K562 (cell line): ENCODE data around the gene NOP10. TPM values are rescaled to one million over a fixed set of nuclear protein-coding genes. Genes with fewer than 3 reads are reported as not detected.

Experiments used
- ATAC-seq: fragments of 200-7000 bp; cut with Tn5 transposase; 3 replicates; pipeline ENCODE4 v1.9.1; 2020; ENCODE audit warnings: moderate library complexity
- BruUV-seq: library from RNA; stranded (reverse); fragments of 400-500 nt; replicated peaks from 2 replicates; lab custom pipeline; 2021; lab: Mats Ljungman, UMichigan
- CTCF ChIA-PET: fragments of 300-600 bp; formaldehyde crosslinking; extraction: SDS; loops from one replicate; lab custom pipeline; 2021; ENCODE audit warnings: low intra/inter-chr PET ratio; lab: Yijun Ruan, JAX
- POLR2A ChIA-PET: fragments of 300-600, 350-650 bp; sonication (Branson Sonifier 250); formaldehyde crosslinking; extraction: SDS; loops from one replicate; lab custom pipeline; 2021; ENCODE audit warnings: antibody characterized with exemption, inconsistent platforms; lab: Yijun Ruan, JAX
- DNase-seq, 4 experiments: peaks; one replicate each; pipeline versions ENCODE4 v3.0.0 to v3.0.0-alpha.2; 2011 to 2018; ENCODE audit warnings: low spot score in 3 of 4, mixed read lengths in 3 of 4; ENCODE audit errors: extremely low read depth in 1 of 4
- FAIRE-seq: peaks from 2 replicates; lab custom pipeline; 2011; peaks lifted over from hg19 to GRCh38; lab: Jason Lieb, UNC
- H2AFZ ChIP-seq: 2 replicates; pipeline ENCODE4 v1.6.0; 2011; ENCODE audit warnings: low read depth, low read length, control low read depth, inconsistent platforms
- H3K27ac ChIP-seq: fragments of 200-600 bp; 3 replicates; pipeline ENCODE4 v1.8.0; 2011; ENCODE audit warnings: low read depth, mild to moderate bottlenecking, control low read depth, inconsistent platforms, low read length, moderate library complexity, mixed read lengths; ENCODE audit errors: extremely low read depth
- H3K27me3 ChIP-seq, 2 experiments: fragments of 300-600 bp in 1 of 2; 2 replicates in 1 of 2; 3 replicates in 1 of 2; pipeline versions ENCODE4 v1.6.0 to v1.8.0; 2011; ENCODE audit warnings: inconsistent platforms in 2 of 2, low read length in 2 of 2, mild to moderate bottlenecking in 1 of 2, mixed read lengths in 1 of 2, moderate library complexity in 1 of 2; ENCODE audit not compliant: control insufficient read depth in 2 of 2, insufficient read depth in 2 of 2
- H3K36me3 ChIP-seq: fragments of 300-600 bp; 3 replicates; pipeline ENCODE4 v1.8.0; 2011; ENCODE audit warnings: mild to moderate bottlenecking, low read length, inconsistent platforms; ENCODE audit not compliant: control insufficient read depth, insufficient read depth
- H3K4me1 ChIP-seq, 2 experiments: fragments of 200-600 bp in 1 of 2; replicated peaks in 1 of 2; 2 replicates in 1 of 2; 3 replicates in 1 of 2; pipeline versions ENCODE4 v1.5.1 to v1.8.0; 2011; ENCODE audit warnings: inconsistent platforms in 2 of 2, low read length in 2 of 2, mild to moderate bottlenecking in 1 of 2, mixed read lengths in 1 of 2, moderate library complexity in 1 of 2; ENCODE audit not compliant: control insufficient read depth in 2 of 2, insufficient read depth in 2 of 2
- H3K4me2 ChIP-seq: 2 replicates; pipeline ENCODE4 v1.6.1; 2011; ENCODE audit warnings: low read length, control low read depth, inconsistent platforms, mixed read lengths; ENCODE audit not compliant: insufficient read depth
- H3K4me3 ChIP-seq: fragments of 200-600 bp; sonication (generic), shearing (Covaris generic); 2 replicates; pipeline ENCODE4 v1.5.1; 2016; ENCODE audit warnings: control low read depth, inconsistent platforms
- H3K79me2 ChIP-seq: fragments of 200-600 bp; 3 replicates; pipeline ENCODE4 v1.8.0; 2011; ENCODE audit warnings: low read length, inconsistent platforms; ENCODE audit not compliant: control insufficient read depth, insufficient read depth
- H3K9ac ChIP-seq, 2 experiments: 2 replicates each; pipeline versions ENCODE4 v1.6.0 to v1.6.1; 2011; ENCODE audit warnings: low read depth in 2 of 2, low read length in 2 of 2, control low read depth in 1 of 2, inconsistent platforms in 1 of 2, mild to moderate bottlenecking in 1 of 2, mixed read lengths in 1 of 2; ENCODE audit not compliant: insufficient read depth in 1 of 2
- H3K9me1 ChIP-seq: one replicate; pipeline ENCODE4 v1.6.0; 2011; ENCODE audit warnings: inconsistent platforms, mild to moderate bottlenecking, low read length, moderate library complexity; ENCODE audit not compliant: control insufficient read depth, insufficient read depth
- H3K9me3 ChIP-seq: replicated peaks from 2 replicates; pipeline ENCODE4 v1.5.1; 2011; ENCODE audit warnings: low read depth, low read length, inconsistent platforms; ENCODE audit not compliant: control insufficient read depth, insufficient read depth
- H4K20me1 ChIP-seq: replicated peaks from 2 replicates; pipeline ENCODE4 v1.6.1; 2011; ENCODE audit warnings: low read length, inconsistent platforms, mixed read lengths; ENCODE audit not compliant: control insufficient read depth, insufficient read depth
- ARNT ChIP-seq, 2 experiments: fragments of 450-650 bp; IDR thresholded peaks; 2 replicates each; pipeline ENCODE4 v1.6.1; 2016; ENCODE audit warnings: mild to moderate bottlenecking in 1 of 2
- DDX20 ChIP-seq: fragments of 450-650 bp; IDR thresholded peaks from 2 replicates; pipeline ENCODE4 v1.6.1; 2016; ENCODE audit warnings: missing genetic modification characterization, low read depth, mild to moderate bottlenecking, missing compliant biosample characterization, moderate library complexity
- FOXA1 ChIP-seq: fragments of 450-650 bp; IDR thresholded peaks from 2 replicates; pipeline ENCODE4 v1.6.1; 2016; ENCODE audit warnings: mild to moderate bottlenecking, borderline replicate concordance
- IRF2 ChIP-seq: sonication (generic); formaldehyde crosslinking; IDR thresholded peaks from 2 replicates; pipeline ENCODE4 v1.8.1; 2022; ENCODE audit warnings: mild to moderate bottlenecking, missing genetic modification reagents
- MCM3 ChIP-seq: fragments of 450-650 bp; IDR thresholded peaks from 2 replicates; pipeline ENCODE4 v1.6.1; 2016
- NFE2 ChIP-seq: IDR thresholded peaks from 2 replicates; pipeline ENCODE4 v1.6.1; 2014; ENCODE audit warnings: antibody characterized with exemption, low read depth
- SAFB2 ChIP-seq: fragments of 200-400 bp; formaldehyde crosslinking; IDR thresholded peaks from 2 replicates; pipeline ENCODE4 v1.6.1; 2018; ENCODE audit warnings: borderline replicate concordance, low read length, low read depth, moderate library complexity; ENCODE audit not compliant: severe bottlenecking
- TEAD2 ChIP-seq: fragments of 450-650 bp; IDR thresholded peaks from 2 replicates; pipeline ENCODE4 v1.6.1; 2016; ENCODE audit warnings: missing genetic modification characterization, control low read depth, missing compliant biosample characterization
- U2AF2 ChIP-seq: fragments of 200-400 bp; formaldehyde crosslinking; optimal IDR thresholded peaks from 2 replicates; pipeline ENCODE3; 2017; ENCODE audit warnings: low read depth, mild to moderate bottlenecking, low read length
- ZNF253 ChIP-seq: fragments of 250-450 bp; sonication (Bioruptor Pico); conservative IDR thresholded peaks from 2 replicates; pipeline ENCODE4 v1.6.1; 2021; ENCODE audit warnings: mild to moderate bottlenecking
- ZNF444 ChIP-seq: fragments of 250-450 bp; sonication (Bioruptor Pico); IDR thresholded peaks from 2 replicates; pipeline ENCODE4 v1.4.0; 2020; ENCODE audit warnings: mild to moderate bottlenecking, moderate library complexity
- WGBS: fragments of 100-300 bp; shearing (Covaris generic); methylation state at CpG from one replicate; pipeline ENCODE4 v1.1.6; 2016; ENCODE audit warnings: low coverage, mixed read lengths; ENCODE audit not compliant: insufficient coverage; ENCODE audit errors: missing lambda C conversion rate; 5-methylcytosine and 5-hydroxymethylcytosine counted together
- in situ Hi-C: fragments of 300-500 bp; cut with MboI; formaldehyde crosslinking; loops from 4 replicates; pipeline ENCODE4 v1.15.0; 2018; ENCODE audit warnings: inconsistent platforms, mixed read lengths
- intact Hi-C: fragments of 100-400 bp; cut with micrococcal nuclease; formaldehyde crosslinking; loops from 2 replicates; pipeline ENCODE4 v1.14.2; 2022
- polyA plus RNA-seq, 8 experiments: library from polyadenylated mRNA; depleted of rRNA in 4 of 8; stranded (reverse) in 5 of 8; unstranded in 3 of 8; fragments of >200 nt; fragmentation: Nextera tagmentation in 2 of 8; fragmentation: Illumina TruSeq in 1 of 8; extraction: Ambion mirVana in 2 of 8; extraction: Trizol in 1 of 8; gene quantifications; 2 replicates each; pipeline versions ENCODE4 v1.2.1 to v1.2.3, GENCODE V29; 2011 to 2014; ENCODE audit warnings: inconsistent platforms in 1 of 8, missing spikeins in 1 of 8
- total RNA-seq, 7 experiments: library from RNA; depleted of rRNA in 6 of 7; stranded (reverse); fragments of >200 nt in 6 of 7; fragmentation: Illumina TruSeq in 2 of 7; extraction: Trizol in 2 of 7; gene quantifications; 2 replicates each; pipeline versions ENCODE4 v1.2.1 to v1.2.3, GENCODE V29; 2011 to 2021; ENCODE audit warnings: low replicate concordance in 1 of 7
- TF ChIP-seq, protein P1 (sequence below): fragments of 450-650 bp; IDR thresholded peaks from 2 replicates; pipeline ENCODE4 v1.6.1; 2016; ENCODE audit warnings: low read depth

The NOP10 gene
- total and polyA plus RNA-seq, 9 of the 15 experiments (the other 6 are each of a cell fraction or from before 2014, with no cell fraction given): 250 to 1,663 (median 449) TPM

- Histone ChIP-seq H3K79me2 (no peaks in the 10 kb centered on the region), H4K20me1 (no peaks in the 10 kb centered on the region)
These were observed 17.6 kb downstream of the NOP10 start for GRCh38 chr15:34325368-34325767.

DNA sequence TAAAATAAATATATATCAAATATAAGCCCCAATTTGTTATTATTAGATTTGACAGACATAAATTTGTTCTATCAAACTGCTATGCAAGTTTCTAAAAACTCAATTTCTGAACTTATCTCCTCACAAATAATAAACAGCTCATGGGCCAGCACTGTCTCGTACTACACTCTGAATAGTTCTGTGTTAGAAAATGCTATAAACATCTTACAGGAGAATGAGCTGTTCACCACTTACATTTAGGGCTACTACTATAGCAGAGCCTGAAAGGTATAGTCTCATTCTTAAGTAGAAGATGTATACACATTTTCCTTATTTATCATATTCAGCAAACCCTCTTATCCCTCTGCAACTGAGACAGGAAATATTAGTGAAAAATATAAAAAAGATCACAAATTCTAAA lies 18.0 kb downstream of the NOP10 start:
- no peak for FAIRE-seq
- H3K9me3 ChIP-seq: no peaks in the 10 kb centered on the region
- no peaks in the 10 kb centered on the region for H3K36me3 ChIP-seq
- ChIA-PET POLR2A (interaction anchor here (0.8 to 1.5 kb wide), 2 partner anchors 11 to 116 kb away, joined by 4 read pairs; partner anchors contain the start of gene KATNBL1), CTCF (no interaction called here)
- intact Hi-C loops: no loop called here
- H3K79me2 ChIP-seq: no peaks in the 10 kb centered on the region
- H3K4me3 ChIP-seq: no peak overlapping the region
- no peak overlapping the region for H2AFZ ChIP-seq
- no peak for ATAC-seq
- no peaks in the 10 kb centered on the region for H3K4me1 ChIP-seq
- H3K27ac ChIP-seq: no peak overlapping the region
- no peak overlapping the region for H3K9ac ChIP-seq
- H3K4me2 ChIP-seq: no peak overlapping the region
- BruUV-seq: no TSS peak
- DNase-seq: no peak
- in situ Hi-C loops: no loop called here
- WGBS: 92% methylated on average over 1 of the region's 1 CpG
- no peaks in the 10 kb centered on the region for H3K9me1 ChIP-seq
- H4K20me1 ChIP-seq: no peaks in the 10 kb centered on the region
- H3K27me3 ChIP-seq: no peaks in the 10 kb centered on the region
- TF ChIP-seq IRF2 (CRISPR knock-in tag) (no peak), ARNT (IDR thresholded peaks at IDR 0.05) (no peak), ZNF444 (CRISPR knock-in tag) (no peak), DDX20 (tag) (no peak), MCM3 (no peak), U2AF2 (no peak)
- TF ChIP-seq, protein P1, sequence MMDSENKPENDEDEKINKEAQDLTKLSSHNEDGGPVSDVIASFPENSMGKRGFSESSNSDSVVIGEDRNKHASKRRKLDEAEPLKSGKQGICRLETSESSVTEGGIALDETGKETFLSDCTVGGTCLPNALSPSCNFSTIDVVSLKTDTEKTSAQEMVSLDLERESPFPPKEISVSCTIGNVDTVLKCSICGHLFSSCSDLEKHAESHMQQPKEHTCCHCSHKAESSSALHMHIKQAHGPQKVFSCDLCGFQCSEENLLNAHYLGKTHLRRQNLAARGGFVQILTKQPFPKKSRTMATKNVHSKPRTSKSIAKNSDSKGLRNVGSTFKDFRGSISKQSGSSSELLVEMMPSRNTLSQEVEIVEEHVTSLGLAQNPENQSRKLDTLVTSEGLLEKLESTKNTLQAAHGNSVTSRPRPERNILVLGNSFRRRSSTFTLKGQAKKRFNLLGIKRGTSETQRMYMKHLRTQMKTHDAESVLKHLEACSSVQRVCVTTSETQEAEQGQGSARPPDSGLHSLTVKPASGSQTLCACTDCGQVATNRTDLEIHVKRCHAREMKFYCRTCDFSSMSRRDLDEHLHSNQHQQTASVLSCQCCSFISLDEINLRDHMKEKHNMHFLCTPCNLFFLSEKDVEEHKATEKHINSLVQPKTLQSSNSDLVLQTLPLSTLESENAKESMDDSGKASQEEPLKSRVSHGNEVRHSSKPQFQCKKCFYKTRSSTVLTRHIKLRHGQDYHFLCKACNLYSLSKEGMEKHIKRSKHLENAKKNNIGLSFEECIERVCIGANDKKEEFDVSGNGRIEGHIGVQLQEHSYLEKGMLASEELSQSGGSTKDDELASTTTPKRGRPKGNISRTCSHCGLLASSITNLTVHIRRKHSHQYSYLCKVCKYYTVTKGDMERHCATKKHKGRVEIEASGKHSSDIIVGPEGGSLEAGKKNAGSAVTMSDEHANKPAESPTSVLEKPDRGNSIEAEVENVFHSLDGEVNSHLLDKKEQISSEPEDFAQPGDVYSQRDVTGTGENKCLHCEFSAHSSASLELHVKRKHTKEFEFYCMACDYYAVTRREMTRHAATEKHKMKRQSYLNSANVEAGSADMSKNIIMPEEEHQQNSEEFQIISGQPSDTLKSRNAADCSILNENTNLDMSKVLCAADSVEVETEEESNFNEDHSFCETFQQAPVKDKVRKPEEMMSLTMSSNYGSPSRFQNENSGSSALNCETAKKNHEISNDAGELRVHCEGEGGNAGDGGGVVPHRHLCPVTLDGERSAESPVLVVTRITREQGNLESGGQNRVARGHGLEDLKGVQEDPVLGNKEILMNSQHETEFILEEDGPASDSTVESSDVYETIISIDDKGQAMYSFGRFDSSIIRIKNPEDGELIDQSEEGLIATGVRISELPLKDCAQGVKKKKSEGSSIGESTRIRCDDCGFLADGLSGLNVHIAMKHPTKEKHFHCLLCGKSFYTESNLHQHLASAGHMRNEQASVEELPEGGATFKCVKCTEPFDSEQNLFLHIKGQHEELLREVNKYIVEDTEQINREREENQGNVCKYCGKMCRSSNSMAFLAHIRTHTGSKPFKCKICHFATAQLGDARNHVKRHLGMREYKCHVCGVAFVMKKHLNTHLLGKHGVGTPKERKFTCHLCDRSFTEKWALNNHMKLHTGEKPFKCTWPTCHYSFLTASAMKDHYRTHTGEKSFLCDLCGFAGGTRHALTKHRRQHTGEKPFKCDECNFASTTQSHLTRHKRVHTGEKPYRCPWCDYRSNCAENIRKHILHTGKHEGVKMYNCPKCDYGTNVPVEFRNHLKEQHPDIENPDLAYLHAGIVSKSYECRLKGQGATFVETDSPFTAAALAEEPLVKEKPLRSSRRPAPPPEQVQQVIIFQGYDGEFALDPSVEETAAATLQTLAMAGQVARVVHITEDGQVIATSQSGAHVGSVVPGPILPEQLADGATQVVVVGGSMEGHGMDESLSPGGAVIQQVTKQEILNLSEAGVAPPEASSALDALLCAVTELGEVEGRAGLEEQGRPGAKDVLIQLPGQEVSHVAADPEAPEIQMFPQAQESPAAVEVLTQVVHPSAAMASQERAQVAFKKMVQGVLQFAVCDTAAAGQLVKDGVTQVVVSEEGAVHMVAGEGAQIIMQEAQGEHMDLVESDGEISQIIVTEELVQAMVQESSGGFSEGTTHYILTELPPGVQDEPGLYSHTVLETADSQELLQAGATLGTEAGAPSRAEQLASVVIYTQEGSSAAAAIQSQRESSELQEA: no peak

More at GRCh38 chr15:34325368-34325767, 17.6 kb downstream of the NOP10 start:
- H3K4me3 ChIP-seq: no peak overlapping the region
- no peak for DNase-seq
- no peaks in the 10 kb centered on the region for H3K4me1 ChIP-seq
- H3K27me3 ChIP-seq: no peaks in the 10 kb centered on the region
- no peaks in the 10 kb centered on the region for H3K36me3 ChIP-seq
- CTCF ChIA-PET: no interaction called here
- no peaks in the 10 kb centered on the region for H3K9me3 ChIP-seq
- intact Hi-C loops: no loop called here
- ATAC-seq: no peak
- H2AFZ ChIP-seq: no peak overlapping the region
- no peak overlapping the region for H3K4me2 ChIP-seq
- H3K27ac ChIP-seq: no peak overlapping the region
- FAIRE-seq: no peak
- no peak overlapping the region for H3K9ac ChIP-seq
- BruUV-seq: no TSS peak
- POLR2A ChIA-PET: interaction anchor here (0.7 to 1.5 kb wide), 4 partner anchors 11 to 116 kb away, joined by 3 to 4 read pairs (median 4); partner anchors contain the start of gene KATNBL1
- no peak for TF ChIP-seq ZNF253 (CRISPR knock-in tag)
- TF ChIP-seq SAFB2: no peak
- no peak for TF ChIP-seq TEAD2 (tag)
- no peak for TF ChIP-seq FOXA1
- no peak for TF ChIP-seq NFE2
- no peaks in the 10 kb centered on the region for H3K9me1 ChIP-seq
- in situ Hi-C loops: no loop called here
